H7 (cell line): ENCODE data around the gene GLUL. TPM values are rescaled to one million over a fixed set of nuclear protein-coding genes. Genes with fewer than 3 reads are reported as not detected.

Experiments
- DNase-seq: peaks from one replicate; pipeline ENCODE4 v3.0.0; 2012
- H3K27me3 ChIP-seq: 2 replicates; pipeline ENCODE4 v1.6.0; 2011; ENCODE audit warnings: mild to moderate bottlenecking, low read length; ENCODE audit not compliant: control insufficient read depth, insufficient read depth
- H3K36me3 ChIP-seq: replicated peaks from 2 replicates; pipeline ENCODE4 v1.5.1; 2011; ENCODE audit warnings: low read length; ENCODE audit not compliant: control insufficient read depth, insufficient read depth
- H3K4me3 ChIP-seq: 2 replicates; pipeline ENCODE4 v1.5.1; 2011; ENCODE audit warnings: low read depth, mild to moderate bottlenecking, control low read depth, low read length, moderate library complexity; ENCODE audit not compliant: insufficient read depth
- total RNA-seq: library from RNA; depleted of rRNA; stranded (reverse); fragments of >200 nt; shearing (Covaris generic); gene quantifications from 2 replicates; pipeline ENCODE4 v1.2.3, GENCODE V29; 2014

Gene GLUL
- total RNA-seq, 1 experiment from 2014 or later, result 422 TPM

DNA sequence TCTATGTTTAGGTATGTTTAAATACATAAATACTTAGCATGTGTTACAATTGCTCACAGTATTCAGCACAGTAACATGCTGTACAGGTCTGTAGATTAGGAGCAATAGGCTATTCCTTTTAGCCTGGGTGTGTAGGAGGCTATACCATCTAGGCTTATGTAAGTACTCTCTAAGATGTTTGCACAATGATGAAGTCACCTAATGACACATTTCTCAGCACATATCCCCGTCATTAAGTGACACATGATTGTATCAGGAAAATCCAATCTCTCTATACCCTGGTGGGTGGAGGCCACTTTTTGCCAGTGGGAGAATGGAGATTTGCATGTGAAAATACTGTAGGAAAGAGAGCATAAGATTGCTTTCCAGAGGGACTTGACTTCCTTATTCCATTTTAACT is 14.4 kb upstream of the GLUL start:
- H3K36me3 ChIP-seq, result no peaks in the 10 kb centered on the region
- no peaks in the 10 kb centered on the region for H3K27me3 ChIP-seq
- no peak for DNase-seq
- no peak overlapping the region for H3K4me3 ChIP-seq

DNA sequence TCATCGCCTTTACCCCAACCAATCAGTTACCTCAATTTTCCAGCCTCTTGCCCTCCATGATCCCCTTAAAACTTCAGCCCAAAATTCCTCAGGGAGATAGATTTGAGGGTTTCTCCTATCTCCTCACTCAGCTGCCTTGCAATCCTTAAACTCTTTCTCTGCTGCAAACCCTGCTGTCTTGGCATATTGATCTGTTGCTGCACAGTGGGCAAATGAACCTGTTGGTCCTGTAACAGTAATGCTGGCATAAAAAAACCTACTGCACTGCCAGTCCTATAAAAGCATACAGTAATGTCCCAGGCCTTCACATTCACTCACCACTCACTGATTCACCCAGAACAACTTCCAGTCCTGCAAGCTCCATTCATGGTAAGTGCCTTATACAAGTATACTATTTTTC is 14.0 kb upstream of the GLUL start:
- Histone ChIP-seq H3K4me3 (no peak overlapping the region), H3K36me3 (no peaks in the 10 kb centered on the region), H3K27me3 (no peaks in the 10 kb centered on the region)
- DNase-seq, result no peak

DNA sequence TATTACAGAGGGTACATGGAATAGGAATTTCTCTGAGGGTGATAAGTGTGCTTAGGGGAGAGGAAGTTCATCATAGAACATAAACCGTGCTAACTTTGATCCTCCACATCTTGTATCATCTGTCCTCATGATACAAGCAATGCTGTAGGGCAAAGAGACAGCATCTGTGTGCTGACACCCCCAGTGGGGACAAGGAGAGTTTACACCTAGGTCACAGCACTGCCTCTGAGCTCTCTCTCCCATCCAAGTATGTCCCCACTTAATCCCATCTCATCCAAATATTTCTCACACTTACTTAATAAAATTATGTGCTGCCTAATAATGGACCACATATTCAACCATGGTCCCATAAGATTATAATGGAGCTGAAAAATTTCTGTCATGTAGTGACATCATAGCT is 13.2 kb upstream of the GLUL start:
- no peak overlapping the region for H3K4me3 ChIP-seq
- H3K36me3 ChIP-seq, result no peaks in the 10 kb centered on the region
- DNase-seq, result peak; percentile 30
- no peaks in the 10 kb centered on the region for H3K27me3 ChIP-seq

DNA sequence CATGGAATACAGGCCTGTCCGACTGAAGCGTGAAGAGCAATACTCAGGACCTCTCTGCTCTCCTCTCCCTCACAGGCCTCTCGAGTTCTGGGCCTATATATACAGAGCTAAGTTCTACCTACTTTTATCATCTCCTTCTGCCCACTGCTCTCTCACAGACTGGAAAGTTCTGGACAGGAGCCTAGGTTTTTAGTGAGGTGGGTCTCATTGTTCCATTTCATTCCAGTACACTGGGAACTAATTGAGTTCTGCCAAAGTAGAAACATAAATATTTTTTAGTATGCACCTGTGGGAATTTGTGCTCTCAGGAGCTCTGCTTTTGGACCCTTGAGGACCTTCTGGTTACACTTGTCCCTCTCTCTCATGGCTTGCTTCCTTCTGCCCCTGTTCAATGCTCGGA is 9.0 kb upstream of the GLUL start, which contains the start of gene TEDDM1:
Gene TEDDM1 (minus strand): TSS at position 101 of the 400 bp plus-strand sequence. CDS start 182 bp downstream, outside the sequence.
- no peak for DNase-seq
- H3K27me3 ChIP-seq, result no peaks in the 10 kb centered on the region
- no peak within 1 kb of the TSS for H3K4me3 ChIP-seq
- no peaks in the 10 kb centered on the region for H3K36me3 ChIP-seq

GRCh38 chr1:182397653-182398393 is 6.2 kb upstream of the GLUL start:
- no peak for DNase-seq
- Histone ChIP-seq H3K27me3 (no peaks in the 10 kb centered on the region), H3K36me3 (no peaks in the 10 kb centered on the region), H3K4me3 (no peak overlapping the region)

GRCh38 chr1:182395906-182396305 is 4.3 kb upstream of the GLUL start:
- H3K36me3 ChIP-seq, result no peaks in the 10 kb centered on the region
- H3K4me3 ChIP-seq, result no peak overlapping the region
- H3K27me3 ChIP-seq, result no peaks in the 10 kb centered on the region
- DNase-seq, result no peak

- DNase-seq, result no peak
- H3K4me3 ChIP-seq, result no peak overlapping the region
- H3K27me3 ChIP-seq, result no peaks in the 10 kb centered on the region
- peaks cover 2% of the 10 kb centered on the region; the same call in 1 of the 2 replicates for H3K36me3 ChIP-seq
Observed at GRCh38 chr1:182394055-182394775, 2.6 kb upstream of the GLUL start.

DNA sequence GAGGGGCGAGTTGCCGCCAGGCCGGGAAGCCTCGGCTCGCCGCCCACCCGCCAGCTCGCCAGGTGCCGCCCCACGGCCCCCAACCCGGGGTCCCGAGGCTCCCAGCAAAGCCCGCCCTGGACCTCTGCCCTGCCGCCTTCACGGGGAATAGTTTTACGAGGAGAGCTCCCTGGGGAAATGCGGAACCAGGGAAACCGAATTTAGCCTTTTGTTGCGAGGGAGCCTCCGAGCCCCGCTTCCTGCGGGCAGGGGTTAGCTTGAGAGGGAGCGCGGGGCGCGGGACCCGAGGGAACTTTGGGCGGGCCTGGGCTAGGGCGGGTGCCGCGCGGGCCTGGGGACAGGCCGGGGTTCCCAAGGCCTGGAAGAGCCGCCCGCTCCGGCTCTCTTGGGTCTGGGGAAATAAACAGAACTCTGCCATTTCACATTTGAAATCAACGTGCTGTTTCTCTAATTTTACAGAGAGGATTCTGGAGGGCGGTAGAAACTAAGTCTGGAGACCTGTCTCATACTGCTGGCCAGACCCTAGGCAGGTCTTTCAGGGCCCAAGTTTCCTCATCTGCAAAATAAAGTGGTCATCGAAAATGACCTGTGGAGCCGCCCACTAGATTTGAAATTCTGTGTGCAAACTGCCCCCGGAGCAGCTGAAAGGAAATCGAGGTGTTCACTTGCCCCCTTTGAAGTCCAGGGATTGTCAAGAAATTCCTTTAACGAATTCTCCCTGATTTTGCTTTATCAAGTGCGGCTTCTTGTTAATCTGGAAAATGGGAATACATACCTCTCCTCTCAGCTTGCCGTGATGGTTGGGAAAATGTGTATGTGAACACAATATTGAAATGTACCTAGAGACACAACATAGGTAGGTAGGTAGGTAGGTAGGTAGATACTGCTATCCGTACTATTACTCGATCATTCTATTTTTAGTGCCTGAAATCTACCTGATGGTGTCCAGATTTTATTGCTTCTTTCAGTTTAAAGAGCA is 749 bp upstream of the GLUL start:
- DNase-seq, result no peak
- H3K36me3 ChIP-seq, result peaks cover 14% of the 10 kb centered on the region
- H3K27me3 ChIP-seq, result no peaks in the 10 kb centered on the region
- H3K4me3 ChIP-seq, result peak overlapping the region; percentile 67

DNA sequence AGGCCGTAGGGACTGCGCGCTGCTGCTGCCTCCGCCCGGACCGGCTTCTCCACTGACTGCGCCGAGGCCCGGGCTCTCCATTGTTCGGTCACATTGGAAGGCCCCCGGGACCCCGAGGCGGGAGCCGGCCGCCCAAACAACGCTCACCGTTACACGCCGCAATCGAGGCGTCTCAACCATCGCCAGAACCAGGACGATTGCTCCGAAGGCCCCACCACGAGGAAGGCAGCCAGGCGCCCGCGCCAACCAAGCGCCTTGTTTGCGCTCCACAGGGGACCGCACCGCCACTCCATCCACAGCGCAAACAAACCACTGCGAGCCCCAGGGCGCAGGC is 595 bp downstream of the GLUL start:
- Histone ChIP-seq H3K36me3 (peaks cover 27% of the 10 kb centered on the region), H3K4me3 (peak overlapping the region; percentile 97), H3K27me3 (no peaks in the 10 kb centered on the region)
- no peak for DNase-seq

GRCh38 chr1:182389619-182390047 is 2.0 kb downstream of the GLUL start:
- peak overlapping the region; percentile 97 for H3K4me3 ChIP-seq
- no peak for DNase-seq
- peaks cover 39% of the 10 kb centered on the region for H3K36me3 ChIP-seq
- H3K27me3 ChIP-seq, result no peaks in the 10 kb centered on the region

- no peaks in the 10 kb centered on the region for H3K27me3 ChIP-seq
Observed at GRCh38 chr1:182388392-182389134, 3.0 kb downstream of the GLUL start.

GRCh38 chr1:182387566-182387965 is 4.0 kb downstream of the GLUL start:
- peaks cover 53% of the 10 kb centered on the region for H3K36me3 ChIP-seq
- no peak overlapping the region for H3K4me3 ChIP-seq
- no peaks in the 10 kb centered on the region for H3K27me3 ChIP-seq
- no peak for DNase-seq

More at GRCh38 chr1:182388392-182389134, 3.0 kb downstream of the GLUL start:
- Histone ChIP-seq H3K4me3 (no peak overlapping the region; the same call in 1 of the 2 replicates), H3K36me3 (peaks cover 50% of the 10 kb centered on the region)
- DNase-seq, result no peak

GRCh38 chr1:182386980-182387379 is 4.6 kb downstream of the GLUL start:
- DNase-seq, result no peak
- Histone ChIP-seq H3K4me3 (no peak overlapping the region), H3K27me3 (no peaks in the 10 kb centered on the region), H3K36me3 (peaks cover 54% of the 10 kb centered on the region)
